Measurements from ENCODE around the gene NAV1.
"Not testable (repeated sequence)": the region's sequence is repeated elsewhere in the genome, so short reads cannot be mapped to it uniquely, and the experiment has no call there.

NAV1 gene

GRCh38 chr1:201543871-201544642, 5.1 kb downstream of the NAV1 start:
- H3K9me3 Mint-ChIP-seq, result no peaks in the 10 kb centered on the region
- no peak overlapping the region for H3K4me3 Mint-ChIP-seq
- no peak overlapping the region for H3K27ac Mint-ChIP-seq
- DNase-seq (no peak), ATAC-seq (no peak)
- H3K4me1 Mint-ChIP-seq, result peaks cover 4% of the 10 kb centered on the region
- H3K27me3 Mint-ChIP-seq, result peaks cover 29% of the 10 kb centered on the region
- H3K36me3 Mint-ChIP-seq (ENCODE audit: low read depth), result no peaks in the 10 kb centered on the region

- H3K9me3 Mint-ChIP-seq, result no peaks in the 10 kb centered on the region
- H3K36me3 Mint-ChIP-seq (ENCODE audit: low read depth), result no peaks in the 10 kb centered on the region
- H3K4me1 Mint-ChIP-seq, result no peaks in the 10 kb centered on the region
- no peak for ATAC-seq
- H3K27ac Mint-ChIP-seq, result no peak overlapping the region
- H3K27me3 Mint-ChIP-seq, result peaks cover 25% of the 10 kb centered on the region
- H3K4me3 Mint-ChIP-seq, result no peak overlapping the region
- no peak for DNase-seq
Observed at GRCh38 chr1:201544710-201545109, 5.8 kb downstream of the NAV1 start.

- Mint-ChIP-seq H3K27me3 (peaks cover 15% of the 10 kb centered on the region), H3K4me1 (no peaks in the 10 kb centered on the region), H3K4me3 (no peak overlapping the region), H3K9me3 (no peaks in the 10 kb centered on the region), H3K36me3 (ENCODE audit: low read depth) (no peaks in the 10 kb centered on the region), H3K27ac (no peak overlapping the region)
- DNase-seq, result no peak
- ATAC-seq, result no peak
Observed at GRCh38 chr1:201545851-201546492, 7.0 kb downstream of the NAV1 start.

- not testable (repeated sequence) for H3K27ac Mint-ChIP-seq; ATAC-seq; H3K4me3 Mint-ChIP-seq; DNase-seq; H3K4me1 Mint-ChIP-seq; H3K27me3 Mint-ChIP-seq; H3K9me3 Mint-ChIP-seq; H3K36me3 Mint-ChIP-seq (ENCODE audit: low read depth)
Observed at GRCh38 chr1:201549522-201549921, 10.6 kb downstream of the NAV1 start.

- H3K27ac Mint-ChIP-seq, result no peak overlapping the region
- no peaks in the 10 kb centered on the region for H3K36me3 Mint-ChIP-seq (ENCODE audit: low read depth)
- DNase-seq, result no peak
- H3K9me3 Mint-ChIP-seq, result no peaks in the 10 kb centered on the region
- H3K4me1 Mint-ChIP-seq, result peaks cover 4% of the 10 kb centered on the region
- no peak overlapping the region for H3K4me3 Mint-ChIP-seq
- H3K27me3 Mint-ChIP-seq, result no peaks in the 10 kb centered on the region
- no peak for ATAC-seq
Observed at GRCh38 chr1:201551096-201551495, 12.2 kb downstream of the NAV1 start.

GRCh38 chr1:201551877-201552731, 13.2 kb downstream of the NAV1 start:
- Mint-ChIP-seq H3K27me3 (no peaks in the 10 kb centered on the region), H3K9me3 (no peaks in the 10 kb centered on the region), H3K36me3 (ENCODE audit: low read depth) (no peaks in the 10 kb centered on the region), H3K4me1 (peaks cover 4% of the 10 kb centered on the region), H3K4me3 (no peak overlapping the region), H3K27ac (no peak overlapping the region)
- DNase-seq (no peak), ATAC-seq (no peak)

- peaks cover 4% of the 10 kb centered on the region for H3K4me1 Mint-ChIP-seq
- no peaks in the 10 kb centered on the region for H3K27me3 Mint-ChIP-seq
- H3K4me3 Mint-ChIP-seq, result no peak overlapping the region
- DNase-seq (no peak), ATAC-seq (no peak)
- no peaks in the 10 kb centered on the region for H3K36me3 Mint-ChIP-seq (ENCODE audit: low read depth)
- no peak overlapping the region for H3K27ac Mint-ChIP-seq
- no peaks in the 10 kb centered on the region for H3K9me3 Mint-ChIP-seq
Observed at GRCh38 chr1:201552941-201553351, 14.0 kb downstream of the NAV1 start.

- no peaks in the 10 kb centered on the region for H3K27me3 Mint-ChIP-seq
- DNase-seq, result no peak
Observed at GRCh38 chr1:201553496-201554189, 14.7 kb downstream of the NAV1 start.

GRCh38 chr1:201554190-201554600, 15.3 kb downstream of the NAV1 start:
- no peak overlapping the region for H3K4me3 Mint-ChIP-seq
- peaks cover 4% of the 10 kb centered on the region for H3K4me1 Mint-ChIP-seq
- H3K27ac Mint-ChIP-seq, result no peak overlapping the region
- no peaks in the 10 kb centered on the region for H3K36me3 Mint-ChIP-seq (ENCODE audit: low read depth)
- DNase-seq (no peak), ATAC-seq (no peak)
- H3K27me3 Mint-ChIP-seq, result no peaks in the 10 kb centered on the region
- H3K9me3 Mint-ChIP-seq, result no peaks in the 10 kb centered on the region

More at GRCh38 chr1:201553496-201554189, 14.7 kb downstream of the NAV1 start:
- Mint-ChIP-seq H3K9me3 (no peaks in the 10 kb centered on the region), H3K4me1 (peaks cover 4% of the 10 kb centered on the region), H3K4me3 (no peak overlapping the region), H3K36me3 (ENCODE audit: low read depth) (no peaks in the 10 kb centered on the region), H3K27ac (no peak overlapping the region)
- no peak for ATAC-seq

- Mint-ChIP-seq H3K4me1 (peaks cover 4% of the 10 kb centered on the region), H3K27ac (no peak overlapping the region), H3K27me3 (no peaks in the 10 kb centered on the region), H3K4me3 (no peak overlapping the region), H3K36me3 (ENCODE audit: low read depth) (no peaks in the 10 kb centered on the region), H3K9me3 (no peaks in the 10 kb centered on the region)
- DNase-seq, result no peak
- ATAC-seq, result no peak
Observed at GRCh38 chr1:201554789-201555592, 16.1 kb downstream of the NAV1 start.

- no peaks in the 10 kb centered on the region for H3K36me3 Mint-ChIP-seq (ENCODE audit: low read depth)
- ATAC-seq, result no peak
Observed at GRCh38 chr1:201555593-201555945, 16.6 kb downstream of the NAV1 start.

GRCh38 chr1:201556841-201557571, 18.1 kb downstream of the NAV1 start:
- Mint-ChIP-seq H3K9me3 (no peaks in the 10 kb centered on the region), H3K27me3 (no peaks in the 10 kb centered on the region), H3K27ac (no peak overlapping the region), H3K4me3 (no peak overlapping the region), H3K36me3 (ENCODE audit: low read depth) (no peaks in the 10 kb centered on the region), H3K4me1 (no peaks in the 10 kb centered on the region)
- DNase-seq, result no peak
- ATAC-seq, result no peak

More at GRCh38 chr1:201555593-201555945, 16.6 kb downstream of the NAV1 start:
- no peak for DNase-seq
- Mint-ChIP-seq H3K9me3 (no peaks in the 10 kb centered on the region), H3K4me1 (peaks cover 4% of the 10 kb centered on the region), H3K4me3 (no peak overlapping the region), H3K27me3 (no peaks in the 10 kb centered on the region), H3K27ac (no peak overlapping the region)

- H3K36me3 Mint-ChIP-seq (ENCODE audit: low read depth), result no peaks in the 10 kb centered on the region
- ATAC-seq, result no peak
- H3K27ac Mint-ChIP-seq, result no peak overlapping the region
- H3K4me1 Mint-ChIP-seq, result no peaks in the 10 kb centered on the region
- no peaks in the 10 kb centered on the region for H3K9me3 Mint-ChIP-seq
- H3K27me3 Mint-ChIP-seq, result no peaks in the 10 kb centered on the region
- DNase-seq, result no peak
- H3K4me3 Mint-ChIP-seq, result no peak overlapping the region
Observed at GRCh38 chr1:201557572-201557958, 18.6 kb downstream of the NAV1 start.
